NCI-H1417 (cell line): Measurements from ENCODE around the gene LRRC31.

Experiments
- DNase-seq, 3 experiments: peaks; one replicate each; lab custom pipeline; 2025; lab: John Stamatoyannopoulos, UW

Gene LRRC31

GRCh38 chr3:169813278-169813677 is 56.5 kb downstream of the LRRC31 start:
- DNase-seq, result no peak

- DNase-seq, result peak; percentile 75 to 96 (median 95)
These were observed 57.2 kb downstream of the LRRC31 start, which contains the start of the genes LRRC34 and LRRIQ4 for GRCh38 chr3:169812332-169813235. LRRC34 (minus strand) TSS chr3:169812904; CDS start chr3:169812548, 356 bp downstream. LRRIQ4 (plus strand) TSS chr3:169812870; CDS start chr3:169821922, 9,052 bp downstream.

GRCh38 chr3:169811631-169812331 is 58.0 kb downstream of the LRRC31 start:
- DNase-seq, result peak; percentile 32 to 95 (median 93)

GRCh38 chr3:169809230-169809795 is 60.4 kb downstream of the LRRC31 start:
- DNase-seq, result no peak

GRCh38 chr3:169804681-169805080 is 65.1 kb downstream of the LRRC31 start:
- DNase-seq, result no peak

- DNase-seq, result no peak
These were observed 77.4 kb downstream of the LRRC31 start for GRCh38 chr3:169792359-169792758.

- no peak for DNase-seq
These were observed 78.9 kb downstream of the LRRC31 start for GRCh38 chr3:169790687-169791429.

- no peak for DNase-seq
These were observed 79.5 kb downstream of the LRRC31 start for GRCh38 chr3:169790219-169790618.
